ENCODE results near the gene SCIMP. TPM values are rescaled to one million over a fixed set of nuclear protein-coding genes. Genes with fewer than 3 reads are reported as not detected.
"Not testable (repeated sequence)": the region's sequence is repeated elsewhere in the genome, so short reads cannot be mapped to it uniquely, and the experiment has no call there.

SCIMP gene
- total RNA-seq, 5 donors from 2014 or later (not counting 1 experiment from before 2014, with no cell fraction given): 0.61 to 1.8 (median 1.2) TPM

- H3K9me3 Mint-ChIP-seq; H3K27me3 Mint-ChIP-seq; DNase-seq; H3K27me3 ChIP-seq (replicated peaks in 1 of 2; ENCODE audit: control insufficient read depth in 2 of 2, extremely low read depth in 1 of 2, insufficient read depth in 2 of 2, low read length in 1 of 2); H3K9me3 ChIP-seq; H3K36me3 Mint-ChIP-seq; H3K4me3 Mint-ChIP-seq; H3K4me3 ChIP-seq (ENCODE audit: control insufficient read depth in 1 of 2, extremely low read depth in 1 of 2, low read length in 1 of 2); H3K27ac ChIP-seq (ENCODE audit: low read length); ATAC-seq (replicated peaks in 1 of 4); H3K36me3 ChIP-seq (ENCODE audit: control insufficient read depth in 2 of 2, extremely low read depth in 1 of 2, insufficient read depth in 1 of 2, low read length in 1 of 2); POLR2A ChIA-PET: not testable (repeated sequence)
- Mint-ChIP-seq H3K4me1 (peaks cover 37 to 56% (median 45%) of the 10 kb centered on the region in 3 donors), H3K27ac (peak overlapping the region in 1 of 2 donors; percentile 19)
- CTCF ChIA-PET: interaction anchor here in 1 of 2 donors (0.6 kb wide), 1 partner anchor 34 kb away, joined by 4 read pairs; no protein-coding TSS in a partner anchor
- peaks cover 20 to 52% of the 10 kb centered on the region in 2 experiments for H3K4me1 ChIP-seq (ENCODE audit: control insufficient read depth in 1 of 2, extremely low read depth in 1 of 2, insufficient read depth in 2 of 2, low read length in 2 of 2)
- WGBS (ENCODE audit: insufficient coverage): 87% methylated on average over 7 of the region's 7 CpGs
Observed at GRCh38 chr17:5239769-5240168, 5.1 kb upstream of the SCIMP start.

- Mint-ChIP-seq H3K36me3 (peaks cover 4% of the 10 kb centered on the region), H3K27me3 (no peaks in the 10 kb centered on the region), H3K27ac (peak overlapping the region; percentile 13 to 77), H3K4me1 (peaks cover 35 to 58% (median 44%) of the 10 kb centered on the region in 3 donors), H3K9me3 (peaks cover 0 to 5% (median 0%) of the 10 kb centered on the region in 3 donors), H3K4me3 (no peak overlapping the region)
- Histone ChIP-seq H3K36me3 (ENCODE audit: control insufficient read depth in 2 of 2, extremely low read depth in 1 of 2, insufficient read depth in 1 of 2, low read length in 1 of 2) (peaks cover 0 to 3% of the 10 kb centered on the region in 2 donors), H3K9me3 (no peaks in the 10 kb centered on the region), H3K27ac (ENCODE audit: low read length) (peak overlapping the region; percentile 33), H3K4me3 (ENCODE audit: control insufficient read depth in 1 of 2, extremely low read depth in 1 of 2, low read length in 1 of 2) (no peak overlapping the region), H3K4me1 (ENCODE audit: control insufficient read depth in 1 of 2, extremely low read depth in 1 of 2, insufficient read depth in 2 of 2, low read length in 2 of 2) (peaks cover 20 to 55% of the 10 kb centered on the region in 2 experiments), H3K27me3 (replicated peaks in 1 of 2; ENCODE audit: control insufficient read depth in 2 of 2, extremely low read depth in 1 of 2, insufficient read depth in 2 of 2, low read length in 1 of 2) (no peaks in the 10 kb centered on the region)
- ChIA-PET CTCF (interaction anchor here in 1 of 2 donors (0.6 to 1.1 kb wide), 2 partner anchors 11 to 43 kb away, joined by 3 to 10 read pairs; no protein-coding TSS in a partner anchor), POLR2A (interaction anchor here in 1 of 2 donors (0.5 to 0.6 kb wide), 2 partner anchors 13 to 35 kb away, joined by 6 to 7 read pairs; no protein-coding TSS in a partner anchor)
- no peak for ATAC-seq (replicated peaks in 1 of 4)
- no peak for DNase-seq
- 53% methylated on average over 3 of the region's 4 CpGs for WGBS (ENCODE audit: insufficient coverage)
Observed at GRCh38 chr17:5238333-5238732, 3.7 kb upstream of the SCIMP start.

- Mint-ChIP-seq H3K9me3 (peaks cover 0 to 5% (median 0%) of the 10 kb centered on the region in 3 donors), H3K4me1 (peaks cover 27 to 50% (median 36%) of the 10 kb centered on the region in 3 donors), H3K27ac (peak overlapping the region; percentile 81 to 85), H3K36me3 (peaks cover 4% of the 10 kb centered on the region), H3K4me3 (no peak overlapping the region), H3K27me3 (no peaks in the 10 kb centered on the region)
- 20% methylated on average over 2 of the region's 6 CpGs for WGBS (ENCODE audit: insufficient coverage)
- Histone ChIP-seq H3K4me3 (ENCODE audit: control insufficient read depth in 1 of 2, extremely low read depth in 1 of 2, low read length in 1 of 2) (no peak overlapping the region), H3K27ac (ENCODE audit: low read length) (peak overlapping the region; percentile 60), H3K27me3 (replicated peaks in 1 of 2; ENCODE audit: control insufficient read depth in 2 of 2, extremely low read depth in 1 of 2, insufficient read depth in 2 of 2, low read length in 1 of 2) (no peaks in the 10 kb centered on the region), H3K4me1 (ENCODE audit: control insufficient read depth in 1 of 2, extremely low read depth in 1 of 2, insufficient read depth in 2 of 2, low read length in 2 of 2) (peaks cover 13 to 47% of the 10 kb centered on the region in 2 experiments), H3K9me3 (no peaks in the 10 kb centered on the region), H3K36me3 (ENCODE audit: control insufficient read depth in 2 of 2, extremely low read depth in 1 of 2, insufficient read depth in 1 of 2, low read length in 1 of 2) (peaks cover 0 to 3% of the 10 kb centered on the region in 2 donors)
- POLR2A ChIA-PET: no interaction called here
- ATAC-seq (replicated peaks in 1 of 4) (peak in 3 of 4 experiments; percentile 48 to 60 (median 52)), DNase-seq (peak in 19 of 35 experiments; percentile 4 to 64 (median 26))
- CTCF ChIA-PET: interaction anchor here in 1 of 2 donors (0.6 to 1.1 kb wide), 2 partner anchors 10 to 42 kb away, joined by 3 to 10 read pairs; no protein-coding TSS in a partner anchor
Observed at GRCh38 chr17:5237541-5238016, 2.9 kb upstream of the SCIMP start.

GRCh38 chr17:5236938-5237540 is 2.4 kb upstream of the SCIMP start:
- 100% methylated on average over 1 of the region's 3 CpGs for WGBS (ENCODE audit: insufficient coverage)
- H3K9me3 ChIP-seq: no peaks in the 10 kb centered on the region
- peaks cover 4% of the 10 kb centered on the region for H3K36me3 Mint-ChIP-seq
- H3K27ac Mint-ChIP-seq: peak overlapping the region; percentile 81 to 85
- H3K9me3 Mint-ChIP-seq: peaks cover 0 to 5% (median 0%) of the 10 kb centered on the region in 3 donors
- H3K36me3 ChIP-seq (ENCODE audit: control insufficient read depth in 2 of 2, extremely low read depth in 1 of 2, insufficient read depth in 1 of 2, low read length in 1 of 2): peaks cover 0 to 3% of the 10 kb centered on the region in 2 donors
- POLR2A ChIA-PET: no interaction called here
- CTCF ChIA-PET: interaction anchor here (0.7 to 1.1 kb wide), 2 partner anchors 10 to 254 kb away, joined by 3 to 10 read pairs; no protein-coding TSS in a partner anchor
- no peak for ATAC-seq (replicated peaks in 1 of 4)
- peak overlapping the region; percentile 60 for H3K27ac ChIP-seq (ENCODE audit: low read length)
- H3K27me3 Mint-ChIP-seq: no peaks in the 10 kb centered on the region
- H3K4me1 ChIP-seq (ENCODE audit: control insufficient read depth in 1 of 2, extremely low read depth in 1 of 2, insufficient read depth in 2 of 2, low read length in 2 of 2): peaks cover 9 to 42% of the 10 kb centered on the region in 2 experiments
- H3K4me3 Mint-ChIP-seq: no peak overlapping the region
- H3K27me3 ChIP-seq (replicated peaks in 1 of 2; ENCODE audit: control insufficient read depth in 2 of 2, extremely low read depth in 1 of 2, insufficient read depth in 2 of 2, low read length in 1 of 2): no peaks in the 10 kb centered on the region
- no peak overlapping the region for H3K4me3 ChIP-seq (ENCODE audit: control insufficient read depth in 1 of 2, extremely low read depth in 1 of 2, low read length in 1 of 2)
- peaks cover 22 to 45% (median 31%) of the 10 kb centered on the region in 3 donors for H3K4me1 Mint-ChIP-seq
- DNase-seq: no peak

- H3K4me1 ChIP-seq (ENCODE audit: control insufficient read depth in 1 of 2, extremely low read depth in 1 of 2, insufficient read depth in 2 of 2, low read length in 2 of 2): peaks cover 0 to 38% of the 10 kb centered on the region in 2 experiments
- H3K4me1 Mint-ChIP-seq: peaks cover 10 to 43% (median 24%) of the 10 kb centered on the region in 3 donors
- not testable (repeated sequence) for DNase-seq
Observed at GRCh38 chr17:5233492-5233891, 1.2 kb downstream of the SCIMP start.

More at GRCh38 chr17:5233492-5233891, 1.2 kb downstream of the SCIMP start:
- H3K9me3 ChIP-seq; H3K9me3 Mint-ChIP-seq; H3K36me3 Mint-ChIP-seq; ATAC-seq (replicated peaks in 1 of 4); H3K36me3 ChIP-seq (ENCODE audit: control insufficient read depth in 2 of 2, extremely low read depth in 1 of 2, insufficient read depth in 1 of 2, low read length in 1 of 2); POLR2A ChIA-PET; H3K4me3 Mint-ChIP-seq; H3K27me3 ChIP-seq (replicated peaks in 1 of 2; ENCODE audit: control insufficient read depth in 2 of 2, extremely low read depth in 1 of 2, insufficient read depth in 2 of 2, low read length in 1 of 2); H3K27ac ChIP-seq (ENCODE audit: low read length); H3K27me3 Mint-ChIP-seq; H3K4me3 ChIP-seq (ENCODE audit: control insufficient read depth in 1 of 2, extremely low read depth in 1 of 2, low read length in 1 of 2); CTCF ChIA-PET: not testable (repeated sequence)
- 94% methylated on average over 4 of the region's 7 CpGs for WGBS (ENCODE audit: insufficient coverage)
- H3K27ac Mint-ChIP-seq: peak overlapping the region in 1 of 2 donors; percentile 72
